Panc1 (cell line): ENCODE measurements around the gene GNG7. TPM values are rescaled to one million over a fixed set of nuclear protein-coding genes. Genes with fewer than 3 reads are reported as not detected.

Experiments
- ATAC-seq: fragments of 200-7000 bp; cut with Tn5 transposase; 2 replicates; pipeline ENCODE4 v1.9.1; 2020; ENCODE audit warnings: mild to moderate bottlenecking, moderate library complexity
- BruUV-seq: library from RNA; stranded (reverse); fragments of 400-500 nt; replicated peaks from 2 replicates; lab custom pipeline; 2021; lab: Mats Ljungman, UMichigan
- CTCF ChIA-PET: fragments of 300-600 bp; sonication (Branson Sonifier 250); formaldehyde crosslinking; loops from one replicate; lab custom pipeline; 2022; ENCODE audit warnings: antibody characterized with exemption; lab: Charles Lee
- POLR2A ChIA-PET: fragments of 300-600 bp; sonication (Branson Sonifier 250); formaldehyde crosslinking; loops from one replicate; lab custom pipeline; 2022; ENCODE audit warnings: antibody characterized with exemption; lab: Charles Lee
- DNase-seq: peaks from one replicate; pipeline ENCODE4 v3.0.0-alpha.2; 2010; ENCODE audit warnings: low read depth, low spot score
- H3K27ac ChIP-seq: 2 replicates; pipeline ENCODE4 v1.5.1; 2011; ENCODE audit warnings: mild to moderate bottlenecking, low read length, inconsistent platforms
- H3K27me3 ChIP-seq: fragments of 200-500 bp; sonication (Bioruptor generic); 2 replicates; pipeline ENCODE4 v1.6.0; 2014; ENCODE audit warnings: low read length, inconsistent platforms; ENCODE audit not compliant: control insufficient read depth, insufficient read depth
- H3K36me3 ChIP-seq: fragments of 200-500 bp; sonication (Bioruptor generic); 2 replicates; pipeline ENCODE4 v1.5.1; 2014; ENCODE audit warnings: inconsistent platforms, mild to moderate bottlenecking, low read length, moderate library complexity; ENCODE audit not compliant: control insufficient read depth, insufficient read depth
- H3K4me1 ChIP-seq: 2 replicates; pipeline ENCODE4 v1.5.1; 2011; ENCODE audit warnings: inconsistent platforms, mild to moderate bottlenecking, low read length, moderate library complexity; ENCODE audit not compliant: control insufficient read depth, insufficient read depth
- H3K4me3 ChIP-seq, 2 experiments: 2 replicates each; pipeline ENCODE4 v1.5.1; 2011 to 2012; ENCODE audit warnings: low read depth in 2 of 2, low read length in 2 of 2, mild to moderate bottlenecking in 2 of 2, inconsistent platforms in 1 of 2, moderate library complexity in 1 of 2
- H3K9me3 ChIP-seq: fragments of 200-500 bp; sonication (Bioruptor generic); 2 replicates; pipeline ENCODE4 v1.5.1; 2014; ENCODE audit warnings: low read depth, mild to moderate bottlenecking, inconsistent platforms, low read length, moderate library complexity; ENCODE audit not compliant: control insufficient read depth, insufficient read depth
- POLR2AphosphoS5 ChIP-seq: IDR thresholded peaks from 2 replicates; pipeline ENCODE4 v1.6.1; 2012; ENCODE audit warnings: mild to moderate bottlenecking, low read depth, low read length, moderate library complexity
- REST ChIP-seq, 2 experiments: IDR thresholded peaks; 2 replicates each; pipeline ENCODE4 v1.6.1; 2011 to 2012; ENCODE audit warnings: low read depth in 2 of 2, control low read depth in 1 of 2, low read length in 1 of 2, mild to moderate bottlenecking in 1 of 2, moderate library complexity in 1 of 2; ENCODE audit not compliant: insufficient read depth in 1 of 2
- SIN3A ChIP-seq: IDR thresholded peaks from 2 replicates; pipeline ENCODE4 v1.6.1; 2012; ENCODE audit warnings: low read depth, mild to moderate bottlenecking, low read length, moderate library complexity, borderline replicate concordance; ENCODE audit not compliant: insufficient read depth
- TCF7L2 ChIP-seq: IDR thresholded peaks from 2 replicates; pipeline ENCODE4 v1.6.1; 2011; ENCODE audit warnings: mild to moderate bottlenecking, low read depth, low read length, inconsistent platforms
- in situ Hi-C: cut with HindIII; loops from 2 replicates; pipeline ENCODE4 v1.10.0; 2016; ENCODE audit warnings: low sequenced_read_pairs, low pct_unique_long_range_greater_than_20kb
- intact Hi-C: fragments of 100-400 bp; cut with micrococcal nuclease; formaldehyde crosslinking; loops from one replicate; pipeline ENCODE4 v1.10.0; 2022; ENCODE audit not compliant: unreplicated experiment
- total RNA-seq: library from RNA; stranded (reverse); gene quantifications from one replicate; pipeline ENCODE4 v1.2.1, GENCODE V29; 2021; ENCODE audit not compliant: unreplicated experiment
- TF ChIP-seq, protein P1 (sequence below): fragments of 450-650 bp; IDR thresholded peaks from 2 replicates; pipeline ENCODE4 v1.5.1; 2017; ENCODE audit warnings: mild to moderate bottlenecking

GNG7 gene
- total RNA-seq, 1 experiment from 2014 or later: 0.74 TPM

GRCh38 chr19:2484178-2484937 lies 218.1 kb downstream of the GNG7 start:
- ATAC-seq: no peak
- CTCF ChIA-PET: no interaction called here
- no peak for TF ChIP-seq SIN3A
- TF ChIP-seq, protein P1, sequence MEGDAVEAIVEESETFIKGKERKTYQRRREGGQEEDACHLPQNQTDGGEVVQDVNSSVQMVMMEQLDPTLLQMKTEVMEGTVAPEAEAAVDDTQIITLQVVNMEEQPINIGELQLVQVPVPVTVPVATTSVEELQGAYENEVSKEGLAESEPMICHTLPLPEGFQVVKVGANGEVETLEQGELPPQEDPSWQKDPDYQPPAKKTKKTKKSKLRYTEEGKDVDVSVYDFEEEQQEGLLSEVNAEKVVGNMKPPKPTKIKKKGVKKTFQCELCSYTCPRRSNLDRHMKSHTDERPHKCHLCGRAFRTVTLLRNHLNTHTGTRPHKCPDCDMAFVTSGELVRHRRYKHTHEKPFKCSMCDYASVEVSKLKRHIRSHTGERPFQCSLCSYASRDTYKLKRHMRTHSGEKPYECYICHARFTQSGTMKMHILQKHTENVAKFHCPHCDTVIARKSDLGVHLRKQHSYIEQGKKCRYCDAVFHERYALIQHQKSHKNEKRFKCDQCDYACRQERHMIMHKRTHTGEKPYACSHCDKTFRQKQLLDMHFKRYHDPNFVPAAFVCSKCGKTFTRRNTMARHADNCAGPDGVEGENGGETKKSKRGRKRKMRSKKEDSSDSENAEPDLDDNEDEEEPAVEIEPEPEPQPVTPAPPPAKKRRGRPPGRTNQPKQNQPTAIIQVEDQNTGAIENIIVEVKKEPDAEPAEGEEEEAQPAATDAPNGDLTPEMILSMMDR: no peak
- TF ChIP-seq TCF7L2: no peak
- no peak for TF ChIP-seq REST (IDR thresholded peaks at IDR 0.05; ENCODE audit: insufficient read depth in 1 of 2, low read depth in 2 of 2, low read length in 1 of 2)
- TF ChIP-seq POLR2AphosphoS5: no peak
- in situ Hi-C loops (no loop called here), intact Hi-C loops (no loop called here)
- no TSS peak for BruUV-seq
- no peak for DNase-seq
- H3K36me3 ChIP-seq: no peaks in the 10 kb centered on the region
- POLR2A ChIA-PET: no interaction called here
- no peaks in the 10 kb centered on the region for H3K9me3 ChIP-seq
- H3K4me3 ChIP-seq: no peak overlapping the region
- peaks cover 15% of the 10 kb centered on the region for H3K4me1 ChIP-seq
- H3K27ac ChIP-seq: no peak overlapping the region; the same call in 1 of the 2 replicates
- H3K27me3 ChIP-seq: no peaks in the 10 kb centered on the region

DNA sequence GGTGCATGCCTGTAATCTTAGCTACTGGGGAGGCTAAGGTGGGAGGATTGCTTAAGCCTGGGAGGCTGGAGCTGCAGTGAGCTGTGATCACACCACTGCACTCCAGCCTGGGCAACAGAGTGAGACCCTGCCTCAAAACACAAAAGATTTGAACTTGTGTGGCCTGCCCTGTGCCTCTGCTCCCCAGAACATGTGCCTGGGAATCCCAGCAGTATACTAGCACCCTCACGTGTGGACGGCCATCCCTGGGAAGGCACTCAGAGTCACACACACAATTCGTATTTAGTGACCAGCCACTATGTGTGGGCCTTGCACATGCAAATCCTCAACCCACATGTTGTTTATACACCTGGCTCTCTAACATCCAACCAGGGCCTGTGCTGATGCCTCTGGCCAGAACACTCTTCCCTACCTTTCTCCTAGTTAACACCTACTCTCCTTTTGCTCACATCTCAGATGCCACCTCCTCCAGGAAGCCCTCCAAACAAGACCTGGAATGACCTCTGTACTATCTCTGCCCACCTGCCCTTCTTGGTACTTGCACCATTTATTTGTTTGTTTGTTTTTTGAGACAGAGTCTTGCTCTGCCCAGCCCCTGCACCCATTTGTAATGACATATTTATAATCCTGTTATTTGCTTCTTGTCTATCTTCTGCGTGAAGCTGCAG lies 218.9 kb downstream of the GNG7 start:
- CTCF ChIA-PET: no interaction called here
- no peak for ATAC-seq

More for the DNA sequence above, 218.9 kb downstream of the GNG7 start:
- no peaks in the 10 kb centered on the region for H3K36me3 ChIP-seq
- no peak for DNase-seq
- intact Hi-C loops: no loop called here
- H3K27me3 ChIP-seq: no peaks in the 10 kb centered on the region
- TF ChIP-seq POLR2AphosphoS5: no peak
- no peak for TF ChIP-seq SIN3A
- TF ChIP-seq TCF7L2: no peak
- TF ChIP-seq, protein P1: no peak
- no peak overlapping the region for H3K4me3 ChIP-seq
- in situ Hi-C loops: no loop called here
- peaks cover 13% of the 10 kb centered on the region for H3K4me1 ChIP-seq
- H3K9me3 ChIP-seq: no peaks in the 10 kb centered on the region
- no peak overlapping the region for H3K27ac ChIP-seq
- BruUV-seq: no TSS peak
- POLR2A ChIA-PET: no interaction called here
